ENCODE data around the gene HOATZ.

The HOATZ gene

DNA sequence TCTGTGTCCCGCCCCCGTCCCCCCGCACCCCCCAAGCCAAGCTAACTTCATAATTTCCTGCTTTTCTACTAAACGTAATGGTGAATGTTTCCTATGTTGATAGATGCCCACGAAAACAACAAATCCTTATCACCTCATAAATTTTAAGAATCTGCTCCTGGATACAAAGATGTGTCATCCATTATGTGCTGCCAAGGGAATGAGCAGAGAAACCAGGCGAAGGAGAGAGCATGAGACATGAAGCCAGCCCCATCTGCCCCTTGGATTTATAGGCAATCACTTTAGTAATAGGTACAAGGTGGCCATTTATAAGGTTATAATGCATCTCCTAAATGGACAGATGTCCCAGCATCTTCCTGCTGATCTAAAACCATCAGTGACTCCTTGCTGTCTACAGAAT, 56.2 kb downstream of the HOATZ start:
- no peak overlapping the region for H3K9ac ChIP-seq (ENCODE audit: low read length)
- no peaks in the 10 kb centered on the region for H3K9me3 ChIP-seq (ENCODE audit: low read length)

DNA sequence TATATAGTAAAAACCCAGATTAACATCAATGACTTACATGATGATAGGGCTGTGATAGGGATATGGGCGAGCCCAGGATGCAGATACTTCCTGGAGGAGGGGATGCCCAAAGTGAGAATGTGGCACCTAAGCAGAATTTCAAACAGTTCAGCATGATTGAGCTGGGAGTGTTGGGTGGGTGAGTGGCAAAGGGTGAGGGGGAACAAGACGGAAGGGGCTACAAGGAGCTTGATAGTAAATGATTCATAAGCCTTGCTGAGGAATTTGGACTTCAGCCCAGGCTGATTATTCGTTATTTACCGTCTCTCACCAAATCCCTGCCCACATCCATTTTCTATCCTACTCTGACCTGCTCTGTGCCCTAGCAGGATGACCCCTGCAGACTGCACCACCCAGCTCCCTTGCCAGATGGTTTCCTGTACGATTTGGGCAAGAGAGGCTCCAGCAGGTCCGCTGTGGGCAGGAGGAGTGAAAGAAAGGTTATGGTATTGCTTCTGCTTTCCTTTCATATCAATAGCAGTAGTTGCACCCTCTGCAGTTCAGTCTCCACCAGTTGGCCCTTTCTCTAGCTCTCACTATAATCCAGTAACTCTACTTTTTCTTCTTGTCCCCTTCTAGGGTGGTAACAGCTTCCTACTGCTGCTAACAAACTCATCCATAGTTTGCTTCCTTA, 57.4 kb downstream of the HOATZ start:
- H3K4me3 ChIP-seq (ENCODE audit: low read depth in 1 of 2, low read length in 2 of 2) = no peak overlapping the region
- H3K27ac ChIP-seq (ENCODE audit: low read depth, low read length) = no peak overlapping the region
- H3K27me3 ChIP-seq (ENCODE audit: control insufficient read depth in 1 of 2, insufficient read depth in 2 of 2, low read length in 2 of 2) = no peaks in the 10 kb centered on the region
- no peak overlapping the region for H3K9ac ChIP-seq (ENCODE audit: low read length)
- no peaks in the 10 kb centered on the region for H3K9me3 ChIP-seq (ENCODE audit: low read length)
- no peaks in the 10 kb centered on the region for H3K36me3 ChIP-seq (ENCODE audit: insufficient read depth, low read length)
- peaks cover 5% of the 10 kb centered on the region for H3K4me1 ChIP-seq (ENCODE audit: insufficient read depth, low read length)

More for the DNA sequence above, 56.2 kb downstream of the HOATZ start:
- no peaks in the 10 kb centered on the region for H3K27me3 ChIP-seq (ENCODE audit: control insufficient read depth in 1 of 2, insufficient read depth in 2 of 2, low read length in 2 of 2)
- H3K4me1 ChIP-seq (ENCODE audit: insufficient read depth, low read length) = peaks cover 5% of the 10 kb centered on the region
- no peak overlapping the region for H3K4me3 ChIP-seq (ENCODE audit: low read depth in 1 of 2, low read length in 2 of 2)
- H3K27ac ChIP-seq (ENCODE audit: low read depth, low read length) = no peak overlapping the region
- H3K36me3 ChIP-seq (ENCODE audit: insufficient read depth, low read length) = no peaks in the 10 kb centered on the region

DNA sequence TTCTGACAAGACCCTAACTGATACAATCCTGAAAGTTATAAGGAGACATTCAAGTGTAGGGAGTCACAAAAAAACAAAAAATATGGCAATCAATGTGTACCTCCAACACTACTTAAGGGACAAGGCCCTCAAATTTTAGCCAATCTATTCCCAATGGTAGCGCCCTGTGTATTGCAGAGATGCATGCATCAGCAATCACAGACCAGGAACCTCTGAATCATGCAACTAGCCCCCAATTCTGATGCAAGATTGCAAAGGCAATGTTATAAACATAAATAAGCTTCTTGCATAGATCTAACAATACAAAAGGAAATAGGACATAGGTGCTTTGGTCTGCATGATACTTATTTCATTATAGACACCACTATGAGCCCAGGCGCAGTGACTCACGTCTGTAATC, 58.0 kb downstream of the HOATZ start:
- Histone ChIP-seq H3K4me1 (ENCODE audit: insufficient read depth, low read length) (peaks cover 5% of the 10 kb centered on the region), H3K9ac (ENCODE audit: low read length) (no peak overlapping the region), H3K4me3 (ENCODE audit: low read depth in 1 of 2, low read length in 2 of 2) (no peak overlapping the region), H3K27ac (ENCODE audit: low read depth, low read length) (no peak overlapping the region), H3K27me3 (ENCODE audit: control insufficient read depth in 1 of 2, insufficient read depth in 2 of 2, low read length in 2 of 2) (no peaks in the 10 kb centered on the region), H3K36me3 (ENCODE audit: insufficient read depth, low read length) (no peaks in the 10 kb centered on the region), H3K9me3 (ENCODE audit: low read length) (no peaks in the 10 kb centered on the region)

DNA sequence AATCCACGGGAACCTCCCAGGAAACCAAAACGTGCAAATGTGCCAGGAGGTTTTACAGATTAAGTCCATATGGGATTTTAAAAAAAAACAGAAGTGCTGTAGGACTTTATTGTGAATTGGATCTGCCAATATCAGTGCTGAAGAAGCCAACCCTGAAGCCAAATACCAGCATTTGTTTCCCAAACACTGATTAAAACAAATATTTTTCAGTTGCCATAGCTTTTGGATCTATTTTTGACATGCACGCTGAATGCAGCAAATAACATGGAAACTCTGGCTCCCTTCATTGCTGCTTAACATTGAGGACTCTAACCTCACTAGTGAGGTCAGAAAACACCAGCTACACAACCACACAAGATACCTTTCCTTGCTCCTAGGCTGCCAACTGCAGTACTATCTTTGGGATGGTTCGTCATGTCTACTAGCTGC, 59.3 kb downstream of the HOATZ start:
- Histone ChIP-seq H3K27ac (ENCODE audit: low read depth, low read length) (no peak overlapping the region), H3K4me3 (ENCODE audit: low read depth in 1 of 2, low read length in 2 of 2) (no peak overlapping the region), H3K9me3 (ENCODE audit: low read length) (no peaks in the 10 kb centered on the region), H3K27me3 (ENCODE audit: control insufficient read depth in 1 of 2, insufficient read depth in 2 of 2, low read length in 2 of 2) (no peaks in the 10 kb centered on the region), H3K9ac (ENCODE audit: low read length) (no peak overlapping the region), H3K36me3 (ENCODE audit: insufficient read depth, low read length) (no peaks in the 10 kb centered on the region), H3K4me1 (ENCODE audit: insufficient read depth, low read length) (peaks cover 5% of the 10 kb centered on the region)

DNA sequence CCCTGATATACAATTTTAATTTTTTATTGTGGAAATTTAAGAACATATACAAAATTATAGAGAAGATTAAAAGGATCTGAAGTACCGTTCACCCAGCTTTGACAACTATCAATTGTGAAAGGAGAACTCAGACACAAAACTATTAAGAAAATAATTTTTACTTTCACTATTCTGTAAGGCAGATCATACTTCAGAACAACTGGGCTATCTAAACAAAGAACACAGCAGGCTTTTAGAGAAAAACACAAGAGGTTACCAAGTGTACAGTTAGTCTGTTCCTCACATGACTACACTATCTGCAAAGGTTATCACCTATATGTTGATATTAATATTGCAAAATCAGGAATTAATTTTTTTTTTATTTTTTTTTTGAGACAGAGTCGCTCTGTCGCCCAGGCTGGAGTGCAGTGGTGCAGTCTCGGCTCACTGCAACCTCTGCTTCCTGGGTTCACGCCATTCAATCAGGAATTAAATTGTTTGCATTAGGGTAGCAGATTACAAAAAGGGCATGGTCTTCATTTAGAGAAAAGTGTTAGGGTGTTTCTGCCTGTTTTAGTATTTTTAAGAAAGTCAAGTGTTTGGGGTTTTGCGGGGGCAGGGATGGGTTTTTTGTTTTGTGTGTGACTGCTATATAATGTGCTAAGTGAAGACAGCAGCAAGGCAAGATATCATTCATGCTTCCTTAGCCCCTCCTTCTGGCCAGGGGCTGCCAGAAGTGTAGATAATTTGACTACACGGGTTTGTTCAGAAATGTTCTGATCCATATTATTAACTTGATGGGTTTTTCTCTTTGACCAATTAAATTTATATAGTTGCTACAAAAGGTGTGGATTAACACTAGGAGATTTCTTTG, 60.0 kb downstream of the HOATZ start:
- Histone ChIP-seq H3K4me3 (ENCODE audit: low read depth in 1 of 2, low read length in 2 of 2) (no peak overlapping the region), H3K9ac (ENCODE audit: low read length) (no peak overlapping the region), H3K36me3 (ENCODE audit: insufficient read depth, low read length) (no peaks in the 10 kb centered on the region), H3K4me1 (ENCODE audit: insufficient read depth, low read length) (peaks cover 5% of the 10 kb centered on the region), H3K9me3 (ENCODE audit: low read length) (no peaks in the 10 kb centered on the region), H3K27ac (ENCODE audit: low read depth, low read length) (no peak overlapping the region), H3K27me3 (ENCODE audit: control insufficient read depth in 1 of 2, insufficient read depth in 2 of 2, low read length in 2 of 2) (no peaks in the 10 kb centered on the region)

DNA sequence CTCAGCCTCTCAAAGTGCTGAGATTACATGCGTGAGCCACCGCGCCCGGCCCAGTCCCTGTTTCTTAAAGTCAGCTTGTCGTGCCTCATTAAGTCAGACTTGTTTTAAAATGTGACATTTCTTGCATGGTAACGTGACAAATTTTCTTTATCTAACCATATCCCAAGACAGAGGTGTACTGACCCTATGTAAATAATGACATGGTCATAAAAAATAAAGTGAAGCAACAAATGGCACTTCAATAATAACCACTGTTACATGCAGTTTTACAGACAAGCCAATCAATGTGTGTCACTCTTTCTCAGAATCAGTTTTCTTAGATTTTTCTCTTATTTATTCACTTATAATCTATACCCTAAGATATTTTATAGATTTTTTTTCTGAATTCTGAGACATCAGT, 61.2 kb downstream of the HOATZ start:
- no peak overlapping the region for H3K4me3 ChIP-seq (ENCODE audit: low read depth in 1 of 2, low read length in 2 of 2)
- no peaks in the 10 kb centered on the region for H3K9me3 ChIP-seq (ENCODE audit: low read length)
- H3K27ac ChIP-seq (ENCODE audit: low read depth, low read length) = no peak overlapping the region
- no peaks in the 10 kb centered on the region for H3K27me3 ChIP-seq (ENCODE audit: control insufficient read depth in 1 of 2, insufficient read depth in 2 of 2, low read length in 2 of 2)
- no peaks in the 10 kb centered on the region for H3K36me3 ChIP-seq (ENCODE audit: insufficient read depth, low read length)
- H3K9ac ChIP-seq (ENCODE audit: low read length) = no peak overlapping the region
- H3K4me1 ChIP-seq (ENCODE audit: insufficient read depth, low read length) = peaks cover 5% of the 10 kb centered on the region

DNA sequence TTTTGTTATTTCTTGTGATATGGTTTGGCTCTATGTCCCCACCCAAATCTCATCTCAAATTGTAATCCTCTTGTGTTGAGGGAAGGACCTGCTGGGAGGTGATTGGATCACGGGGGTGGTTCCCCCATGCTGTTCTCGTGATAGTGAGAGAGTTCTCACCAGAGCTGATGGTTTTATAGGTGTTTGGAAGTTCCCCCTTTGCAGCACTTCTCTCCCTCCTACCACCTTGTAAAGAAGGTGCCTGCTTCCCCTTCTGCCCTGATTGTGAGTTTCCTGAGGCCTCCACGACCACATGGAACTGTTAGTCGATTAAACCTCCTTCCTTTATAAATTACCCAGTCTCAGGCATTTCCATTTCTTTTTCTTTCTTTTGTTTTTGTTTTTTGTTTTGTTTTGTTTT, 63.2 kb downstream of the HOATZ start:
- H3K9ac ChIP-seq (ENCODE audit: low read length) = no peak overlapping the region
- no peaks in the 10 kb centered on the region for H3K36me3 ChIP-seq (ENCODE audit: insufficient read depth, low read length)
- H3K27ac ChIP-seq (ENCODE audit: low read depth, low read length) = no peak overlapping the region
- H3K4me3 ChIP-seq (ENCODE audit: low read depth in 1 of 2, low read length in 2 of 2) = no peak overlapping the region
- H3K4me1 ChIP-seq (ENCODE audit: insufficient read depth, low read length) = peaks cover 5% of the 10 kb centered on the region
- no peaks in the 10 kb centered on the region for H3K9me3 ChIP-seq (ENCODE audit: low read length)
- no peaks in the 10 kb centered on the region for H3K27me3 ChIP-seq (ENCODE audit: control insufficient read depth in 1 of 2, insufficient read depth in 2 of 2, low read length in 2 of 2)

DNA sequence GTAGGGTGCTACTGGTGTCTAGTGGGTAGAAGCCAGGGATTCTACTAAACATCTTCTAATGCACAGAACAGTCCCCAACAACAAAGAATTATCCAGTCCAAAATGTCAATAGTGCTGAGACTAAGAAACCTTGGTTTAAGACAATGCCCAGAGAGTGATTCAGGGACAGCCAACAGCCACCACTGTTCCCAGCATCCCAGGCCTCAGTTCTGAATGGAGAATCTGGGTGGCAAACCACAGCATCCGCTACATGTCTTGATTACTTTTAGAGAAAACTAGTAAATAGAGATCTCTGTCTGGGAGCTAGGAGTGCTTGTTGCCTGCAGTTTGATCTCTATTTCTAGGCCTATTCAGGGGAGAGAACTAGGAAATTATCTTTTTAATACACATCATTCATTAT, 66.8 kb downstream of the HOATZ start:
- Histone ChIP-seq H3K27me3 (ENCODE audit: control insufficient read depth in 1 of 2, insufficient read depth in 2 of 2, low read length in 2 of 2) (no peaks in the 10 kb centered on the region), H3K27ac (ENCODE audit: low read depth, low read length) (no peak overlapping the region), H3K4me3 (ENCODE audit: low read depth in 1 of 2, low read length in 2 of 2) (no peak overlapping the region), H3K36me3 (ENCODE audit: insufficient read depth, low read length) (no peaks in the 10 kb centered on the region), H3K9ac (ENCODE audit: low read length) (no peak overlapping the region), H3K4me1 (ENCODE audit: insufficient read depth, low read length) (no peaks in the 10 kb centered on the region), H3K9me3 (ENCODE audit: low read length) (no peaks in the 10 kb centered on the region)

DNA sequence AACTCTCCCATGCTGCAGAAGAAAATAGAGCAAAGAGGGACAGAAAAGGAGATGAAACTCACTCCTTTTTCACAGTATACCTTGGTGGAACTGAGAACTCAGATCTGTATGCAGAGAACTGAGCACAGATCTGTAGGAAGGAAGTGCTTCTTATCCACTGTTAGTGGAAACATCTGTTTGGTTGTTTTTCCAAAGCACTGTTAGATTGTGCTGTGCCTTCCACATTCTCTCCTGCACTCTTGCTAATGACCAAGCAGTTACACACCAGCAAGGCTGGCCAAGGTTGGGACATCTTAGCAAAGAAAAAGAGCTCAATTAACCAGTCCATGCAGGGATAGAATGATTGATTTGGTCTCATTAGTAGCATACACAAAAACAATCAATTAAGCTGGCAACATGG, 67.6 kb downstream of the HOATZ start:
- Histone ChIP-seq H3K9ac (ENCODE audit: low read length) (no peak overlapping the region), H3K4me3 (ENCODE audit: low read depth in 1 of 2, low read length in 2 of 2) (no peak overlapping the region), H3K9me3 (ENCODE audit: low read length) (no peaks in the 10 kb centered on the region), H3K36me3 (ENCODE audit: insufficient read depth, low read length) (no peaks in the 10 kb centered on the region), H3K27ac (ENCODE audit: low read depth, low read length) (no peak overlapping the region), H3K27me3 (ENCODE audit: control insufficient read depth in 1 of 2, insufficient read depth in 2 of 2, low read length in 2 of 2) (no peaks in the 10 kb centered on the region), H3K4me1 (ENCODE audit: insufficient read depth, low read length) (no peaks in the 10 kb centered on the region)

DNA sequence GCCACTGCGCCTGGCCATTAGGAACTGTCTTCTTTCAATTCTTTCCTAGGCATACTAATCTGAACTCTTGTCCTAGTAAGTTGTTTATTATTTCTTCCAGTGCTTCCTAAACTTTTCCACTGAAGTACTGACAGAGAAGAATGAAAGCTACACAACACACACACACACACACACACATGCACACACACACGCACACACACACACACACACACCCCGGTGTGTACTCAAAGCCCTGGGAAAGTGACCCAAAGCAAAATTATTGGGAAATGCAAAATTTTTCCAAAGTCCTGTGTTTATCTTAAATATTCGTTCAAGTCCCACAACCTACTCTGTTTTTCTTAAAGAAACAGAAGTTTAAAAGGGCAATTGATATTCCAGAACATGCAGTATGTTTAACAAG, 68.3 kb downstream of the HOATZ start:
- H3K4me1 ChIP-seq (ENCODE audit: insufficient read depth, low read length) = no peaks in the 10 kb centered on the region
- H3K9ac ChIP-seq (ENCODE audit: low read length) = no peak overlapping the region
- H3K27me3 ChIP-seq (ENCODE audit: control insufficient read depth in 1 of 2, insufficient read depth in 2 of 2, low read length in 2 of 2) = no peaks in the 10 kb centered on the region
- H3K9me3 ChIP-seq (ENCODE audit: low read length) = no peaks in the 10 kb centered on the region
- no peak overlapping the region for H3K4me3 ChIP-seq (ENCODE audit: low read depth in 1 of 2, low read length in 2 of 2)
- H3K27ac ChIP-seq (ENCODE audit: low read depth, low read length) = no peak overlapping the region
- no peaks in the 10 kb centered on the region for H3K36me3 ChIP-seq (ENCODE audit: insufficient read depth, low read length)

DNA sequence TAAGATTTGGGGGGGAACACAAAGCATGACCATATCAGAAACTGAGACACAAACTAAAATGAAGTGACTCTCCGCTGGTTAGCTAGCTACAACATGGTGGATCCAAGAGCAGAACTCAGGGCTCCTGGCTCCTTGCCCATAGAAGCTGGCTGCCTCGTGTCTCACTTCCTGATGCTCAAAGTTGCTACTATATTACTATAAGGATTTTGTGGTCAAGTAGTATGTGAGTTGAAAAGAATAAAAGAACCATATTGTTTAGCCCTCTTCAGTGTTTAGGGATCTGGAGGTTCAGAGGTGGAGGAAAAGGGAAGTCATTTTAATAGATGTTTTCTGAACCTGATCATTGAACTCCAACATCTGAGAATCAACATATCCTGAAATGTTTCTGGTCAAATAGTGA, 70.8 kb downstream of the HOATZ start:
- H3K9ac ChIP-seq (ENCODE audit: low read length) = no peak overlapping the region
- H3K27ac ChIP-seq (ENCODE audit: low read depth, low read length) = no peak overlapping the region
- no peaks in the 10 kb centered on the region for H3K9me3 ChIP-seq (ENCODE audit: low read length)
- no peaks in the 10 kb centered on the region for H3K36me3 ChIP-seq (ENCODE audit: insufficient read depth, low read length)
- no peak overlapping the region for H3K4me3 ChIP-seq (ENCODE audit: low read depth in 1 of 2, low read length in 2 of 2)
- H3K27me3 ChIP-seq (ENCODE audit: control insufficient read depth in 1 of 2, insufficient read depth in 2 of 2, low read length in 2 of 2) = no peaks in the 10 kb centered on the region
- no peaks in the 10 kb centered on the region for H3K4me1 ChIP-seq (ENCODE audit: insufficient read depth, low read length)

Measured in muscle layer of colon (tissue), 2 donors.